ENCODE data around the gene COL1A2. TPM values are rescaled to one million over a fixed set of nuclear protein-coding genes. Genes with fewer than 3 reads are reported as not detected.

COL1A2 gene
- polyA plus RNA-seq, 2 of the 4 experiments (the other 2 are of a cell fraction) = 0.14 TPM; not detected in 1

DNA sequence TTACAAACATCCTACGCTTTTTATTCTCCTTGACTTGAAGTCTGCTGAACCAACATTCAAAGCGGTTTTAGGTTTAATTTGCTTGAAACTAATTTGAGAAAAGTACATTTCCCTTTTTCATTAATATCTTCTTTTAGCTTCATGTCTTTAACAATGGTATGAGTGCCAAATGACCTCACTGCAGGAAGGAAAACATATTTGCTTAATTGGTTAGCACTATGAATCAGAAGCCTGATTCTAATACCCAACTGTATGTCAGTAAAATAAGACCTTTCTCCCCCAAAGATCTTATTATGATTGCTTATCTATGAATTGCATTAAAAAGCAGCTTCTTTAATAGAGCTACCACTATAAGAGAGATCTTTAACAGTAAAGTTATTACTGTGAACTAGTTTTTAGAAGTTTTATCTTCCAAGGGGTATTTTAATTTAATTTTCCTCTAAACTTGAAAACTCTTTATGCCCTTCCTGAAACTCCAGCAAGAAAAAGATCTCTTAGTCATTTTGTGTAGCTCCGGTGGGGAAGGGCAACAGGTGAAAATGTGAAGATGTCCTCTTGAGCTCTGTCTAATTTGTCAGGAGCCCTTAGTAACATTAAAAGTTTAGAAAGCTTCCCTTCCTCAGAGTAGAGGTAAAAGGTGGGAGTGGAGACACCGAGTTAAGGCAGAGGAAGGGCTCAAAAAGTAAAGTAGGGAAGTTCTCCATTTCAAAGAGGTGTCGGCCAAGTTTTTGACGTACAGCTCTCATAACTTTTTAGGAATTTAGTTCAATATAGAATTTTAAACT is 6.1 kb downstream of the COL1A2 start:
- no peak for TF ChIP-seq ZC3H11A (IDR thresholded peaks at IDR 0.05)
- no peak for TF ChIP-seq PBX3 (IDR thresholded peaks at IDR 0.05)
- TF ChIP-seq, protein P1, sequence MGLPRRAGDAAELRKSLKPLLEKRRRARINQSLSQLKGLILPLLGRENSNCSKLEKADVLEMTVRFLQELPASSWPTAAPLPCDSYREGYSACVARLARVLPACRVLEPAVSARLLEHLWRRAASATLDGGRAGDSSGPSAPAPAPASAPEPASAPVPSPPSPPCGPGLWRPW (IDR thresholded peaks at IDR 0.05) = no peak
- no peak for TF ChIP-seq ZFP36 (IDR thresholded peaks at IDR 0.05; ENCODE audit: borderline replicate concordance, partially characterized antibody)
- TF ChIP-seq RARB (CRISPR knock-in tag; IDR thresholded peaks at IDR 0.05) = no peak
- TF ChIP-seq, protein P2, sequence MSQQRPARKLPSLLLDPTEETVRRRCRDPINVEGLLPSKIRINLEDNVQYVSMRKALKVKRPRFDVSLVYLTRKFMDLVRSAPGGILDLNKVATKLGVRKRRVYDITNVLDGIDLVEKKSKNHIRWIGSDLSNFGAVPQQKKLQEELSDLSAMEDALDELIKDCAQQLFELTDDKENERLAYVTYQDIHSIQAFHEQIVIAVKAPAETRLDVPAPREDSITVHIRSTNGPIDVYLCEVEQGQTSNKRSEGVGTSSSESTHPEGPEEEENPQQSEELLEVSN (IDR thresholded peaks at IDR 0.05; ENCODE audit: borderline replicate concordance, low read depth) = no peak
- no peak for TF ChIP-seq CBX2 (IDR thresholded peaks at IDR 0.05; ENCODE audit: borderline replicate concordance, low read depth)
- no peak for TF ChIP-seq ATOH8 (CRISPR knock-in tag; IDR thresholded peaks at IDR 0.05; ENCODE audit: low read depth)
- no peak for TF ChIP-seq MAZ (IDR thresholded peaks at IDR 0.05; ENCODE audit: borderline replicate concordance, low read depth, low read length)
- no peak for TF ChIP-seq JUNB (IDR thresholded peaks at IDR 0.05)
- TF ChIP-seq RFX5 (IDR thresholded peaks at IDR 0.05) = no peak
- WGBS (ENCODE audit: missing lambda C conversion rate) = 87% methylated on average over 6 of the region's 6 CpGs
- POLR2A ChIA-PET = no interaction called here
- H3K4me1 ChIP-seq = no peaks in the 10 kb centered on the region; the same call in 2 of the 3 replicates
- ATAC-seq (no peak), FAIRE-seq (no peak), DNase-seq (ENCODE audit: low read depth in 1 of 2, low spot score in 1 of 2) (no peak)
- no peaks in the 10 kb centered on the region for H3K9me3 ChIP-seq
- H3K27ac ChIP-seq = no peak overlapping the region
- CTCF ChIA-PET = interaction anchor here (0.7 to 3.1 kb wide), 6 partner anchors 9 to 779 kb away, joined by 3 to 13 read pairs (median 4); no protein-coding TSS in a partner anchor
- H3K4me2 ChIP-seq = no peak overlapping the region
- H3K4me3 ChIP-seq = no peak overlapping the region

DNA sequence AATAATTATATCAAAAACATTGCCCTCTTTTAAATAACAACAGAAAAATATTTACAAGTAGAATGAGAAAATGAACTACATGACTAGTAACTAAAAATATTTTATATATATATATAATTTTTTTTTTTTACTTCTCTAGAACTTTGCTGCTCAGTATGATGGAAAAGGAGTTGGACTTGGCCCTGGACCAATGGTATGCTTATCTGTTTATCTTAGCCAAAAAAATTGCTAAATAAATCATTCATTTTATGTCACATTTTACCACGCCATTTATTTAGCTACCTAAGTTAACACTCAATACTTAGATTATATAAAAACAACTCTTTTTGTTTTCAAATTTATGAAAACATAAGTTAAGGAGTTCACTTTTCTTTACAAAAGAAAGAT is 6.7 kb downstream of the COL1A2 start:
- ChIA-PET CTCF (interaction anchor here (1.3 to 3.1 kb wide), 4 partner anchors 35 to 780 kb away, joined by 4 to 13 read pairs (median 4); no protein-coding TSS in a partner anchor), POLR2A (no interaction called here)
- TF ChIP-seq CEBPB (IDR thresholded peaks at IDR 0.05) (no peak), RNF2 (IDR thresholded peaks at IDR 0.05; ENCODE audit: borderline replicate concordance, low read depth) (no peak)
- TF ChIP-seq, protein P3, sequence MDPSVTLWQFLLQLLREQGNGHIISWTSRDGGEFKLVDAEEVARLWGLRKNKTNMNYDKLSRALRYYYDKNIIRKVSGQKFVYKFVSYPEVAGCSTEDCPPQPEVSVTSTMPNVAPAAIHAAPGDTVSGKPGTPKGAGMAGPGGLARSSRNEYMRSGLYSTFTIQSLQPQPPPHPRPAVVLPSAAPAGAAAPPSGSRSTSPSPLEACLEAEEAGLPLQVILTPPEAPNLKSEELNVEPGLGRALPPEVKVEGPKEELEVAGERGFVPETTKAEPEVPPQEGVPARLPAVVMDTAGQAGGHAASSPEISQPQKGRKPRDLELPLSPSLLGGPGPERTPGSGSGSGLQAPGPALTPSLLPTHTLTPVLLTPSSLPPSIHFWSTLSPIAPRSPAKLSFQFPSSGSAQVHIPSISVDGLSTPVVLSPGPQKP (IDR thresholded peaks at IDR 0.05; ENCODE audit: low read depth, low read length) = no peak
- Histone ChIP-seq H3K4me3 (no peak overlapping the region), H3K4me1 (no peaks in the 10 kb centered on the region; the same call in 2 of the 3 replicates), H3K4me2 (no peak overlapping the region), H3K9me3 (no peaks in the 10 kb centered on the region), H3K27ac (no peak overlapping the region)
- FAIRE-seq = no peak
- ATAC-seq = no peak
- no peak for DNase-seq (ENCODE audit: low read depth in 1 of 2, low spot score in 1 of 2)
- 78% methylated on average over 1 of the region's 1 CpG for WGBS (ENCODE audit: missing lambda C conversion rate)

GRCh38 chr7:94403546-94403945 is 8.9 kb downstream of the COL1A2 start:
- H3K4me2 ChIP-seq = no peak overlapping the region
- FAIRE-seq = no peak

More at GRCh38 chr7:94403546-94403945, 8.9 kb downstream of the COL1A2 start:
- TF ChIP-seq HOXB5 (CRISPR knock-in tag; IDR thresholded peaks at IDR 0.05) (no peak), SREBF2 (IDR thresholded peaks at IDR 0.05) (no peak), MAX (IDR thresholded peaks at IDR 0.05) (no peak), NFE2L2 (conservative IDR thresholded peaks at IDR 0.05; ENCODE audit: low read length) (no peak)
- CTCF ChIA-PET = interaction anchor here (1.2 to 3.1 kb wide), 4 partner anchors 8 to 115 kb away, joined by 5 to 13 read pairs (median 6); partner anchors contain the start of gene COL1A2
- Histone ChIP-seq H3K4me3 (no peak overlapping the region), H3K27ac (no peak overlapping the region), H3K9me3 (no peaks in the 10 kb centered on the region), H3K4me1 (no peaks in the 10 kb centered on the region; the same call in 2 of the 3 replicates)
- POLR2A ChIA-PET = no interaction called here
- DNase-seq (ENCODE audit: low read depth in 1 of 2, low spot score in 1 of 2) = no peak
- WGBS (ENCODE audit: missing lambda C conversion rate) = 94% methylated on average over 1 of the region's 1 CpG
- ATAC-seq = no peak

Data from A549 (cell line).